Measurements from ENCODE around the gene DNMT3B. TPM values are rescaled to one million over a fixed set of nuclear protein-coding genes. Genes with fewer than 3 reads are reported as not detected.

DNMT3B gene
- total RNA-seq = 3.9 and 6.2 TPM in 2 replicates

DNA sequence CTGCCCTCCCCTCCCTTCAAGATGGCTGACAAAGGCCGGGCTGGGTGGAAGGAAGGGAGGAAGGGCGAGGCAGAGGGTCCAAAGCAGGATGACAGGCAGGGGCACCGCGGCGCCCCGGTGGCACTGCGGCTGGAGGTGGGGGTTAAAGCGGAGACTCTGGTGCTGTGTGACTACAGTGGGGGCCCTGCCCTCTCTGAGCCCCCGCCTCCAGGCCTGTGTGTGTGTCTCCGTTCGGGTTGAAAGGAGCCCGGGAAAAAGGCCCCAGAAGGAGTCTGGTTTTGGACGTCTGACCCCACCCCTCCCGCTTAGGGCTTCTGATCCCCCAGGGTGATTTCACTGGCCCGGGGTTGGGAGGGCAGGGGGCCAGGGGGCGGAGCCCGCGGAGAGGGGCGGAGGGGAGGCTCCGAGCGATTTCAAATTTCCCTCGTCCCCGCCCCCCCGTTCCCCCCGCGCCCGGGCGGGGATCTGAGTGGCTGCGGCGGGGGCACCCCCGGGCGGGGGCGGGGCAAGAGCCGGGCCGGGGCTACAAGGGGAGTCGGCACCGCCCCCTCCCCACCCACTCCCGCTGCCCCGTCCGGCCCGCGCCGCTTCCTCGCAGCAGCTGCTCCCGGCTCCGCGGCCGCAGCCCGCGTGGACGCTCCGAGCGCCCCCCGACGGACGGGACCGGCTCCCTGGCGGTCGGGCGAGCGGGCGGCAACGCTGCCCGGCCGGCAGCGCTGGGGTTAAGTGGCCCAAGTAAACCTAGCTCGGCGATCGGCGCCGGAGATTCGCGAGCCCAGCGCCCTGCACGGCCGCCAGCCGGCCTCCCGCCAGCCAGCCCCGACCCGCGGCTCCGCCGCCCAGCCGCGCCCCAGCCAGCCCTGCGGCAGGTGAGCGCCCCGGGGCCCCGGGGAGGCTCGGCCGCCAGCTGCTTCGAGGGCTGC lies at the start of gene DNMT3B:
Gene DNMT3B, plus strand, starts transcription at position 555 of the 923 bp plus-strand sequence. CDS start 17,939 bp downstream, outside the sequence.

DNA sequence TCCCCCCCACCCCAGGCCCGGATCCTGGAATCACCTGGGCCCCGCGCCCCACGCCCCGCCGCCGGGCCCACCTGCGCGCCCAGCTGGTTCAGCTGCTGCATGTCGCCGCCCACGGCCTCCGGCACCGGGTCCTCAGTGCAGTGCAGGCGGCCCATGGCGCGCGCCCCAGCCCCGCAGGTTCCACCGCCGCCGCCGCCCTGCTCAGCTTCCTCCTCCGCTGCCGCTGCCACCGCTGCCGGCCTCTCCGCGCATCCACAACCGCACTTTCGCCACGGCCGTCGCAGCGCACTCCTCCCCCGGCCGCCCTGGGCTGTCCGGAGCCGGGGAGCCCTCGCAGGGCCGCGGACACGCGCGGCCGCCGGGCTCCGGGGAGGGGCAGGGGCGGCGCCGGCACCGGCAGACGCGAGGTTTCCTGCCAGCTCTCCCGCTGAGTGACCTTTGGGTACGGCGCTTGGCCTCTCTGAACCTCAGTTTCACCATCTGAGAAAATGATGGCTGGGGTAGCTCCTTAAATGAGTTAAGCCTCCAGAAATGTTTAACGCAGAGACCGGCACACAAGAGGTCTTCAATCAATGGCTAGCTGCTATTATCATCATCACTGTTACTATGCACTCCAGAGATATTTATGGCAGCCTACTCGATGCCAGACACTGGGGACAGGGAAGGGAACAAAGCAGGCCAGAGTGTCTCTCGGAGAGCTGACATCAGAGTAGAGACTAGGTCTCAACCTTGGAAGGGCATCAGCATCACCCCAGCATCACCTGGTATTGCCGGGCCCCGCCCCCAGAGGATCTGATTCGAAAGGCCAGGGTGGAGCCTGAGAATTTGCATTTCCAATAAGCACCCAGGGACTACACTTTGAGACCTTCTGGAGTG lies 18.7 kb upstream of the DNMT3B start, which contains the start of gene COMMD7:
Gene COMMD7, minus strand, starts transcription at position 231 of the 876 bp plus-strand sequence. Its CDS starts 76 bp downstream, at position 155.

Other genes starting within 250 kb of the DNMT3B start
- 36.7 and 44.2 TPM in 2 replicates for gene NOL4L, start 177.1 kb upstream of the DNMT3B start, total RNA-seq
- gene C20orf203, start 88.4 kb upstream of the DNMT3B start, total RNA-seq = not detected in 2 replicates
- gene COMMD7, start 18.9 kb upstream of the DNMT3B start, total RNA-seq = 52.8 and 63.0 TPM in 2 replicates
- gene MAPRE1, start 57.6 kb downstream of the DNMT3B start, total RNA-seq = 166 and 180 TPM in 2 replicates
- gene EFCAB8, start 96.5 kb downstream of the DNMT3B start, total RNA-seq = 0.43 TPM in 1 of 2 replicates, not detected in the other
- not detected in 2 replicates for gene SUN5, start 242.0 kb downstream of the DNMT3B start, total RNA-seq
- not detected in 2 replicates for gene BPIFB2, start 245.3 kb downstream of the DNMT3B start, total RNA-seq

Measured in thoracic aorta endothelial cell (primary cell).